ENCODE measurements around the gene MICAL3.

GRCh38 chr22:17807086-17807485 is 217.3 kb downstream of the MICAL3 start:
- TF ChIP-seq ZNF274 (IDR thresholded peaks at IDR 0.05; ENCODE audit: low read depth, low read length) (no peak), YY1 (IDR thresholded peaks at IDR 0.05; ENCODE audit: insufficient read depth, insufficient read length) (no peak)

Measured in NT2/D1 (cell line).